Liver (tissue), 3 donors: ENCODE measurements around the gene FAM199X.

Source experiments
- CTCF ChIP-seq: fragments of 150-350 bp; IDR thresholded peaks from 2 replicates; pipeline ENCODE4 v1.5.1; 2017; ENCODE audit warnings: improper control_type of control experiment, low read depth, low read length; ENCODE audit not compliant: missing input control
- FOXA1 ChIP-seq: IDR thresholded peaks from 2 replicates; pipeline ENCODE4 v1.6.1; 2016; ENCODE audit warnings: antibody characterized with exemption
- FOXA2 ChIP-seq: IDR thresholded peaks from 2 replicates; pipeline ENCODE4 v1.6.1; 2016; ENCODE audit warnings: antibody characterized with exemption
- GABPA ChIP-seq, 2 donors: IDR thresholded peaks in 1 of 2; conservative IDR thresholded peaks in 1 of 2; 2 replicates each; pipeline ENCODE4 v1.6.1; 2016; ENCODE audit warnings: antibody characterized with exemption in 2 of 2, mild to moderate bottlenecking in 1 of 2, moderate library complexity in 1 of 2
- MAX ChIP-seq: IDR thresholded peaks from 2 replicates; pipeline ENCODE4 v1.6.1; 2016; ENCODE audit warnings: antibody characterized with exemption
- NR2F2 ChIP-seq: IDR thresholded peaks from 2 replicates; pipeline ENCODE4 v1.6.1; 2016; ENCODE audit warnings: antibody characterized with exemption
- REST ChIP-seq: IDR thresholded peaks from 2 replicates; pipeline ENCODE4 v1.6.1; 2016; ENCODE audit warnings: antibody characterized with exemption, mild to moderate bottlenecking
- RXRA ChIP-seq, 2 donors: IDR thresholded peaks; 2 replicates each; pipeline ENCODE4 v1.6.1; 2017 to 2018; ENCODE audit warnings: antibody characterized with exemption in 2 of 2, mild to moderate bottlenecking in 1 of 2
- SP1 ChIP-seq: IDR thresholded peaks from 2 replicates; pipeline ENCODE4 v1.6.1; 2018; ENCODE audit warnings: antibody characterized with exemption, mild to moderate bottlenecking
- YY1 ChIP-seq: IDR thresholded peaks from 2 replicates; pipeline ENCODE4 v1.6.1; 2016; ENCODE audit warnings: antibody characterized with exemption, mild to moderate bottlenecking
- ZBTB33 ChIP-seq: IDR thresholded peaks from 2 replicates; pipeline ENCODE4 v1.6.1; 2016; ENCODE audit warnings: antibody characterized with exemption
- donor health status: healthy.
- donor health status: healthy.

- no peak for TF ChIP-seq CTCF
- TF ChIP-seq RXRA (IDR thresholded peaks at IDR 0.05), result no peak
- no peak for TF ChIP-seq GABPA (IDR thresholded peaks at IDR 0.05 in 1 of 2, conservative IDR thresholded peaks at IDR 0.05 in 1 of 2)
- no peak for TF ChIP-seq SP1
- TF ChIP-seq REST, result no peak
- no peak for TF ChIP-seq MAX
- no peak for TF ChIP-seq YY1
- no peak for TF ChIP-seq NR2F2
- no peak for TF ChIP-seq ZBTB33
- no peak for TF ChIP-seq FOXA2
- TF ChIP-seq FOXA1, result no peak
Observed at GRCh38 chrX:104173841-104174240, 7.6 kb downstream of the FAM199X start.
